NCI-H2081 (cell line): Measurements from ENCODE around the gene GET4.

Experiments used
- DNase-seq, 2 experiments: peaks; one replicate each; lab custom pipeline; 2025; lab: John Stamatoyannopoulos, UW

The GET4 gene

GRCh38 chr7:900331-901040 lies 24.1 kb downstream of the GET4 start:
- no peak for DNase-seq

- no peak for DNase-seq
Measured at GRCh38 chr7:901041-901387, 24.7 kb downstream of the GET4 start.

DNA sequence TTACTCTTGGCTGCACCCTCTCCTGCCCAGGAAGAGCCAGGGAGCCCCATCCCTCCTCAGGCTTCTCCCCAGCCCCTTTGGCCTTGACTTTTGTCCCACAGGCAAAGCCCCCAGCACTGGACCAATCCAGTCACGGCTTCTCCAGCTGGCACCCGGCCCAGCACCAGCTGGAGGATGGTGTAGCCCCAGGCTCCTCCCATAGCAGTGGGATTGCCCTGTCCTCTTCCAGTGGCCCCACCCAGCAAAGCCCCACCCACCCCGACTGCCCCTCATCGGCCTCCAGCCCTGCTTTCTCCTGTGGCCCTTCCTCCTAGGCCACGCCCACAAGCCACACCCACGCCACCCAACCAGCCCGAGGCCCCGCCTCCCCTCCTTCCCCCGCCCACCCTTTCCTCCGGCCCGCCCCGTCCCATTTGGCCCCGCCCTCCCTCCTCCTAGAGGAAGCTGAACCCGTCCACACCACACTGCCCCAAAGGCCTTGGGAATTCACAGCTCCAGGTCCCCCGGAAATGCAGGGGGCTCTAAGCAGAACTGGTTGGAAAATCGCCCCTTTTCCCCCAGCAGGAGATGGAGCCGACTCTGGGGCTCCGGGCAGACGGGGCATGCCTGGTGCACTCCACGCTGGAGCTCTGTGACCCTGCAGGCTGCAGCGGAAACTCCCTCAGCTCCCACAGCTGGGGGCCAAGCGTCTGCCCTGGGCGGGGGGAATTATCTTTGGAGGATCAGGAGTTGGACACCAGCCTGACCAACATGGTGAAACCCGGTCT lies 25.2 kb downstream of the GET4 start:
- DNase-seq: peak; percentile 52 to 55

DNA sequence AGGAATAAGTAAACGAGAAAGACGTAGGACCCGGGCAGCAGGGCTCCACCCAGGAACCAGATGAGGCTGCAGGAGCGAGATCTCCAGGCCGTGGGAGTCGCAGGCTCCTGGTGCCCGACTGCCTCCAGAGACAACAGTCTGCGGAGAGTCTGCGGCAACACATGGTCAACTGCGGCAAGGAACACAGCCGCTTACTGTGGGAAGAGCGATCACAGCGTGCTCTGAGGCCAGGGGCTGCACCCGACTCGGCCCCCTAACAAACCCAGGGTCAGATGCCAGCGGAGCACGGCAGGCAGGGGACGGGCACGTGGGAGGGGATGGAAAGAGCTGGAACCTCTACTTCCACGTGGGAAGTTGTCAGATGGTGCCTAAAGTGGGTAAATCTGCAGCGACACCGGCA lies 26.6 kb downstream of the GET4 start:
- DNase-seq: no peak

DNA sequence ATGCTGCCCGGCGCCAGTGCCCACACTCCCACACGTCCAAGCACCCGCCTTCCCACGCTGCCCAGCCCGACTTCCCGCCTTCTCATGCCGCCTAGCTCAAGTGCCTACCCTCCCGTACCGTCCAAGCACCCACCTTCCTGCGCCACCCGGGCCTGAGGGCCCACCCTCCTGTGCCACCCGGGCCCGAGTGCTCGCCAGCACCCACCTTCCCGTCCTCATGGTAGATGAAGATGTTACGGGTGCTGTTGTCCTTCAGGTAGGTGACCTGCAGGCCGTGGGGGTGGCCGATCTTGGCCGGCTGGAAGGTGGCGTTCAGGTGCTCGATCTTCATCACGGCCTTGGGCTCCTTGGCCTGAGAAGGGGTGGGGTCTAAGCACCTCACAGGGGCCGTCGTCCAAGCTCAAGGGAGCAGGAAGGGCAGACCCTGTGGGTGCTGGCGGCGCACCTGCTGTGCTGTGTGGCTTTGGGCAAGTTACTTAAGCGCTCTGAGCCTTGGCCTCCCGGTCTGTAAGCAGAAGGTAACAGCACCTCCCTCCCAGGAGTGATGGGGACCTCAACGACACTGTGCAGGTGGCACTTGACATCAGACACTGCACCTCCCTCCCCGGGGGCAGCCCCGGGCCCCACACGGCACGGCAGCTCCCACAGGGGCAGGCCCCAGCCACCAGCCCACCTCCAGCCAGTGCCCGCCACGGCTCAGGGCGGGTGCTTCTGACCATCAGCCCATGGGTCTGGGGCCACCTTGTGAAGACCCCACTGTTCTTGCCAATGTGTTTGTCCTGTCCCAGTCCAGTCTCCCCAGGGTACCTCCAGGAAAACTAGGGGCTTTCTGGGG lies 27.8 kb downstream of the GET4 start:
- DNase-seq: no peak

DNA sequence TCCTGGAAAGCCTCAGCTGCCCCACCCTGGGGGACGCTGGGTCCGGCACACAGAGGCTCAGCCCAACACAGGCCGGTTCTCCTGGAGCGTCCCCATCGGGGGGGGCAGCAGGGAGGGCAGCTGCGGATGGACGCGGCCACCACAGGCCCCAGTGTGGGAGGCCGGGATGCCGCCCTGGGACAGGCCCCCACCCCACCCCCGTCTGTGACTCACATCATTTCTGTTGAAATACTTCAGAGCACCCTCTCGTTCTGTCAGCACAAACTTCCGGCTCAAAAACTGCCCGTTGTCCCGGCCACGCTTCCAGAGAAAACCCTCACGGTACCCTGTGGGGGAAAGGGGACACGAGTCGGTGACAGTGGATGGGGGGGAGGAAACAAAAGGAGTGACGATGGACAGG lies 28.5 kb downstream of the GET4 start:
- no peak for DNase-seq

- no peak for DNase-seq
Measured at GRCh38 chr7:906776-907157, 30.4 kb downstream of the GET4 start.

- no peak for DNase-seq
Measured at GRCh38 chr7:907158-907980, 31.0 kb downstream of the GET4 start.

DNA sequence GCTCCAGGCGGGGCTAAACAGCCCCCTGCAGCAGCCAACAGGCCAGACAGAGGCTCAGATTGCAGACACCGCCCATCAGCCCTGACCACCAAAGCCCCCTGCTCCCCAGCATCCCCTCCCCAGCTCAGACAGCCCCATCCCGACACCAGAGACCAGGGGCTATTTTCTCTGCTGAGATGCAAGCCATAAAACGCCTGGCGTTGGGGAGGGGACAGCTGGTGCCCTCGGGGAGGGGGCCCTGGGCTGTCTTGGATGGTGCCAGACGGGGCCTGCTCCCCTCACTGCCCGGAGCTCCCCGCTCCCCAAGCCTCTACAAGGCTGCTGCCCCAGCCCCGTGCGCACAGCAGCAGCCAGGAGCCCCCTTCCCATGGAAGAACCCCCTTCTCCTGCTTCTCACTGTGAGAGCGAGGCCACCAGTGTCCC lies 31.8 kb downstream of the GET4 start:
- DNase-seq: no peak

GRCh38 chr7:908591-909357 lies 32.4 kb downstream of the GET4 start:
- peak; percentile 21 to 29 for DNase-seq

GRCh38 chr7:909358-910329 lies 33.3 kb downstream of the GET4 start:
- DNase-seq: no peak

GRCh38 chr7:910441-910861 lies 34.1 kb downstream of the GET4 start:
- no peak for DNase-seq

GRCh38 chr7:910931-911431 lies 34.6 kb downstream of the GET4 start:
- no peak for DNase-seq

DNA sequence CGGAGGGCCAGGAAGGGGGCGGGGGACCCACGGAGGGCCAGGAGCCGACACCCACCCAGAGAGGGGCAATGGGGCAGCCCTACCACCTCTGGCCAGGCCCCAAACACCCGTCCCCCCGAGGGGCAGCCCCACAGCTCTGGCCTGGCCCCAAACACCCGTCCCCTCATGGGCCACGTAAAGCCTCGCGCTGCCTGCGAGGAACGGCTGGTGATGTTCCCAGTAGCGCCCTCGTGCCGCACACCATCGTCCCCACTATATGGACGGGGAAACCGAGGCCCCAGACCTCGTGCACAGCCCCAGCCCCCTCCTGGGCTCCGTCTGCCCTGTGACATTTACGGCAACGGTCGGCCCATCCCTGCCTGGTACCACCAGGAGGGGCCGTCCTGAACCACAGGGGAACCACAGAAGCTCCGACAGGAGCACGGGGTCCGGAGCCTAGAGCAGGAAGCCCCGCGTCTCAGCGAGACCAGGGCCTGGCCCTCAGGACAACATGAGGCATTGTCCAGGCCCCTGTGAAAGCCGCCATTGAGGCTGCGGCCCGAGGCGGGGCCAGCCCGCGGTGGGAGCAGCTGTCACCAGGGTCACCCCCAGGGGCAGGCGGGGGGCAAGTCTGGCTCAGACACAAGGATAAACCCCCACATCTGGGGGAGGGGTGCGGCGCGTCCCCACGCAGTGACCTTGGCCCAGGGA lies 35.6 kb downstream of the GET4 start:
- no peak for DNase-seq

DNA sequence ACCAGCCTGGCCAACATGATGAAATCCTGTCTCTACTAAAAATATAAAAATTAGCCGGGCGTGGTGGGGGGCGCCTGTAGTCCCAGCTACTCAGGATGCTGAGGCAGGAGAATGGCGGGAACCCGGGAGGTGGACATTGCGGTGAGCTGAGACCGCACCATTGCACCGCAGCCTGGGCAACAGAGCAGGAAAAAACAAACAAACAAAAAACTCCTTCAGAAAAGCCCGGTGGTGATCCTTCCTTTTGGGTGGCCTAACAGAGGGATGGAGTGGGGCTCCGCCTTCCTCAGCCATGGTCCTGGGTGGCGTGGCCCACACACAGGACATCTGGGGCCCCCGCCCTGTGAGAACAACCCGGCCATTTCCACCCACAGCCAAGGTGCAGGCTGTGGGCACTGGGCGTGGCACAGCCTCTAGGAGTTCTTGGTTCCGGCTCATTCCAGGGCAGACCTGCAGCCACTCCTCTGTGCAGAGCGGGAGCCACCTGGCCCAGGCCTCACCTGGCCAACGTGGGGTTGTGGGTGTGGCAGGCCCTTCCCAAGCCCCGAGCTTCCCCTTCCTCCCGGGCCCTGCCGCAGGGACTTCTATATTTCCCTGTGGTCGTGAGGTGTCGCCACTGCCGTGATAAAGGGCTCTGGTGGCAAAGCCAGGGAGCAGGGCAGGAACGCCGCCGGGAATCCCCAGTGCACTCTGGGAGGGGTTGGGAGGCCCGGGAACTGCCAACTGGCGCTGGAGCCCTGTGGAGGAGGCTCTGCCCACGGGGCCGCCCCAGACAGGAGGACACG lies 37.6 kb downstream of the GET4 start:
- no peak for DNase-seq

- DNase-seq: no peak
Measured at GRCh38 chr7:914521-915194, 38.3 kb downstream of the GET4 start.

GRCh38 chr7:915291-916218 lies 39.2 kb downstream of the GET4 start:
- no peak for DNase-seq
